Activated gamma-delta T cell (primary cell): Measurements from ENCODE around the gene MPO.

Experiments used
- DNase-seq: peaks from one replicate; lab custom pipeline; 2025; lab: John Stamatoyannopoulos, UW

Gene MPO

GRCh38 chr17:58236394-58236793 lies 44.3 kb downstream of the MPO start:
- DNase-seq = no peak

- no peak for DNase-seq
Observed at GRCh38 chr17:58235821-58236220, 44.9 kb downstream of the MPO start.

- no peak for DNase-seq
Observed at GRCh38 chr17:58234512-58234911, 46.2 kb downstream of the MPO start.

- DNase-seq = no peak
Observed at GRCh38 chr17:58233543-58233942, 47.2 kb downstream of the MPO start.

- DNase-seq = no peak
Observed at GRCh38 chr17:58232707-58233156, 48.0 kb downstream of the MPO start.

GRCh38 chr17:58231641-58232040 lies 49.1 kb downstream of the MPO start:
- no peak for DNase-seq

- no peak for DNase-seq
Observed at GRCh38 chr17:58229881-58230280, 50.9 kb downstream of the MPO start.

GRCh38 chr17:58229384-58229783 lies 51.4 kb downstream of the MPO start:
- no peak for DNase-seq

GRCh38 chr17:58228679-58229078 lies 52.1 kb downstream of the MPO start:
- DNase-seq = no peak

- DNase-seq = no peak
Observed at GRCh38 chr17:58227733-58228132, 53.0 kb downstream of the MPO start.

- DNase-seq = no peak
Observed at GRCh38 chr17:58224315-58224714, 56.4 kb downstream of the MPO start.
